ENCODE data around the gene CCDC102B.
"Not testable (repeated sequence)": the region's sequence is repeated elsewhere in the genome, so short reads cannot be mapped to it uniquely, and the experiment has no call there.

Gene CCDC102B

GRCh38 chr18:68830256-68831045, 32.6 kb downstream of the CCDC102B start:
- DNase-seq (ENCODE audit: low read depth) = no peak

GRCh38 chr18:68833756-68834155, 35.9 kb downstream of the CCDC102B start:
- DNase-seq (ENCODE audit: low read depth) = no peak

- peak; percentile 51 for DNase-seq (ENCODE audit: low read depth)
Measured at GRCh38 chr18:68837665-68838451, 40.0 kb downstream of the CCDC102B start.

GRCh38 chr18:68839701-68840100, 41.8 kb downstream of the CCDC102B start:
- peak; percentile 44 for DNase-seq (ENCODE audit: low read depth)

GRCh38 chr18:68840554-68841263, 42.8 kb downstream of the CCDC102B start:
- peak; percentile 94 for DNase-seq (ENCODE audit: low read depth)

- peak; percentile 28 for DNase-seq (ENCODE audit: low read depth)
Measured at GRCh38 chr18:68841301-68841700, 43.4 kb downstream of the CCDC102B start.

GRCh38 chr18:68842951-68843350, 45.1 kb downstream of the CCDC102B start:
- no peak for DNase-seq (ENCODE audit: low read depth)

GRCh38 chr18:68843473-68844089, 45.7 kb downstream of the CCDC102B start:
- peak; percentile 24 for DNase-seq (ENCODE audit: low read depth)

- DNase-seq (ENCODE audit: low read depth) = peak; percentile 57
Measured at GRCh38 chr18:68847219-68847837, 49.4 kb downstream of the CCDC102B start.

- DNase-seq (ENCODE audit: low read depth) = no peak
Measured at GRCh38 chr18:68848242-68848641, 50.4 kb downstream of the CCDC102B start.

- no peak for DNase-seq (ENCODE audit: low read depth)
Measured at GRCh38 chr18:68854786-68855391, 57.0 kb downstream of the CCDC102B start.

- no peak for DNase-seq (ENCODE audit: low read depth)
Measured at GRCh38 chr18:68855491-68855890, 57.6 kb downstream of the CCDC102B start.

- DNase-seq (ENCODE audit: low read depth) = no peak
Measured at GRCh38 chr18:68861365-68861764, 63.5 kb downstream of the CCDC102B start.

GRCh38 chr18:68865021-68865420, 67.1 kb downstream of the CCDC102B start:
- no peak for DNase-seq (ENCODE audit: low read depth)

- DNase-seq (ENCODE audit: low read depth) = no peak
Measured at GRCh38 chr18:68865503-68865902, 67.6 kb downstream of the CCDC102B start.

GRCh38 chr18:68873003-68873402, 75.1 kb downstream of the CCDC102B start:
- no peak for DNase-seq (ENCODE audit: low read depth)

- no peak for DNase-seq (ENCODE audit: low read depth)
Measured at GRCh38 chr18:68874361-68874760, 76.5 kb downstream of the CCDC102B start.

GRCh38 chr18:68879947-68880346, 82.1 kb downstream of the CCDC102B start:
- not testable (repeated sequence) for DNase-seq (ENCODE audit: low read depth)

- DNase-seq (ENCODE audit: low read depth) = no peak
Measured at GRCh38 chr18:68887410-68887809, 89.5 kb downstream of the CCDC102B start.

GRCh38 chr18:68893354-68893753, 95.5 kb downstream of the CCDC102B start:
- no peak for DNase-seq (ENCODE audit: low read depth)

- no peak for DNase-seq (ENCODE audit: low read depth)
Measured at GRCh38 chr18:68897286-68897685, 99.4 kb downstream of the CCDC102B start.
